Measurements from ENCODE around the gene ACACA. TPM values are rescaled to one million over a fixed set of nuclear protein-coding genes. Genes with fewer than 3 reads are reported as not detected.
A peak's percentile ranks its signal among the peaks of the same experiment; 100 is the strongest.
"Not testable (repeated sequence)": the region's sequence is repeated elsewhere in the genome, so short reads cannot be mapped to it uniquely, and the experiment has no call there.

The ACACA gene
- total RNA-seq, 1 experiment from 2014 or later: 84.2 TPM

DNA sequence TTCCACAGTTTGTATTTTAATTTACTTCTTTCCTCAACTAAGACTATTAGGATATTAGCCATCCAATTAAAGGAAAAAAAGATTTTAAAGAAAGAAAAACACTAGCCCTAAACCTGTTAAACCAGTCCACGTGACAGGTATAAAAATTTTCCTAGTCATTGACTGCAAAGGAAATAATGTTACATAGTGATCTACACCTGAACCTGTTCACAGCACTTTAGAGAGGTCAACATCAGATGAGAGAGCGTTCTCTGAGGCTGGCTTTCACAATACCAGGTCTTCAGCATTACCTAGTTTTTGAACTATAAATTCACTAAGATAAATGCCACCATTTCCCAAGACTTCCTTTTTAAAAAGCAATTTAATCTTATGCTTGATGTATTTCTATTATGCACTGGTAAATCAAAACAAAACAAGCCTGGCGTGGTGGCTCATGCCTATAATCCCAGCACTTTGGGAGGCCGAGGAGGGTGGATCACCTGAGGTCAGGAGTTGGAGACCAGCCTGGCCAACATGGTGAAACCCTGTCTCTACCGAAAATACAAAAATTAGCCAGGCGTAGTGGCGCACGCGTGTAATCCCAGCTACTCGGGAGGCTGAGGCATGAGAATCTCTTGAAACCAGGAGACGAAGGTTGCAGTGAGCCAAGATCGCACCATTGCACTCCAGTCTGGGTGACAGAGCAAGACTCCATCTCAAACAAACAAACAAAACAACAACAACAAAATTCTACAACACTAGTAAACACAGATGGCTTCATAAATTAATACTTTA lies 49.7 kb downstream of the ACACA start:
- Histone ChIP-seq H3K79me2 (ENCODE audit: low read length) (peaks cover 67% of the 10 kb centered on the region), H3K36me3 (ENCODE audit: insufficient read depth, low read length) (peaks cover 21% of the 10 kb centered on the region), H3K4me1 (ENCODE audit: low read length) (peaks cover 24% of the 10 kb centered on the region), H3K4me3 (ENCODE audit: low read length) (peak overlapping the region; percentile 78), H3K4me2 (ENCODE audit: low read depth, low read length, poor library complexity, severe bottlenecking) (peak overlapping the region; percentile 88), H3K9ac (ENCODE audit: low read length) (peak overlapping the region; percentile 98)
- not testable (repeated sequence) for DNase-seq; H2AFZ ChIP-seq (ENCODE audit: low read length); H3K27me3 ChIP-seq (ENCODE audit: low read length); H4K20me1 ChIP-seq (ENCODE audit: insufficient read depth, low read depth, low read length); H3K27ac ChIP-seq (ENCODE audit: low read length); H3K9me3 ChIP-seq (ENCODE audit: low read length); H3K9me2 ChIP-seq (replicated peaks; ENCODE audit: insufficient read depth, low read length)

DNA sequence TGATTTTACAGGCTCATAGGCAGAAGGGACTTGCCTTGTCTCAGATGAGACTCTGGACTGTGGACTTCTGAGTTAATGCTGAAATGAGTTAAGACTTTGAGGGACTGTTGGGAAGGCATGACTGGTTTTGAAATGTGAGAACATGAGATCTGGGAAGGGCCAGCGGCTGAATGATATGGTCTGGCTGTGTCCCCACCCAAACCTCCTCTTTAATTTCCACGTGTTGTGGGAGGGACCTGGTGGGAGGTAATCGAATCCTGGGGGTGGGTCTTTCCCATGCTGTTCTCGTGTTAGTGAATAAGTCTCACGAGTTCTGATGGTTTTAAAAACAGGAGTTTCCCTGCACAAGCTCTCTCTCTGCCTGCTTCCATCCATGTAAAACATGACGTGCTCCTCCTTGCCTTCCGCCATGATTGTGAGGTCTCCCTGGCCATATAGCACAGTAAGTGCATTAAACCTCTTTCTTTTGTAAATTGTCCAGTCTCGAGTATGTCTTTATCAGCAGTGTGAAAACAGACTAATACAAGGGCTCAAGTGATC lies 59.7 kb downstream of the ACACA start:
- Histone ChIP-seq H3K36me3 (ENCODE audit: insufficient read depth, low read length) (peaks cover 19% of the 10 kb centered on the region; the same call in 1 of the 2 replicates), H3K79me2 (ENCODE audit: low read length) (peaks cover 90% of the 10 kb centered on the region)
- not testable (repeated sequence) for H3K27ac ChIP-seq (ENCODE audit: low read length); H3K27me3 ChIP-seq (ENCODE audit: low read length); H2AFZ ChIP-seq (ENCODE audit: low read length); H4K20me1 ChIP-seq (ENCODE audit: insufficient read depth, low read depth, low read length); H3K9me2 ChIP-seq (replicated peaks; ENCODE audit: insufficient read depth, low read length); H3K4me2 ChIP-seq (ENCODE audit: low read depth, low read length, poor library complexity, severe bottlenecking); H3K9ac ChIP-seq (ENCODE audit: low read length); H3K9me3 ChIP-seq (ENCODE audit: low read length); H3K4me1 ChIP-seq (ENCODE audit: low read length); DNase-seq; H3K4me3 ChIP-seq (ENCODE audit: low read length)

DNA sequence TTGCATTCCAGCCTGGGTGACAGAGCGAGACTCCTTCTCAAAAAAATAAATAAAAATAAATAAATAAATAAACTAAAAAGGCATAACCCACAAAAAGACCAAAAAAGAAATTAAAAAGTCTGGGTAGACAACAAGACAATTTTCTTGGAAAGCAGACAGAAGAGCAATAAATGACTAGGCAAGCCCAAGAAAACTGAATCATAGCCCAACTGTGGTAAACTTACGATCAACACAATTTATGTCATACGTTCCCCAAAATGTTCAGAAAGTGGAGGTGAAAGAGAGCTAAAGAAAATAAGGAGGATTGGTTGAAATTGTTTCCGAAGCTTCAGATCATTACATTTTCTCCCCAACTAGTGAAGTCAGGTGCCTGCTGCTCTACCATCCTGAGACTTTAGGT lies 62.1 kb downstream of the ACACA start:
- Histone ChIP-seq H4K20me1 (ENCODE audit: insufficient read depth, low read depth, low read length) (peaks cover 8% of the 10 kb centered on the region; the same call in 1 of the 2 replicates), H3K4me1 (ENCODE audit: low read length) (no peaks in the 10 kb centered on the region), H3K4me3 (ENCODE audit: low read length) (no peak overlapping the region), H3K9me3 (ENCODE audit: low read length) (no peaks in the 10 kb centered on the region), H3K9me2 (replicated peaks; ENCODE audit: insufficient read depth, low read length) (no peaks in the 10 kb centered on the region), H3K79me2 (ENCODE audit: low read length) (peaks cover 90% of the 10 kb centered on the region), H3K4me2 (ENCODE audit: low read depth, low read length, poor library complexity, severe bottlenecking) (no peak overlapping the region), H2AFZ (ENCODE audit: low read length) (no peak overlapping the region), H3K27ac (ENCODE audit: low read length) (no peak overlapping the region), H3K27me3 (ENCODE audit: low read length) (no peaks in the 10 kb centered on the region), H3K36me3 (ENCODE audit: insufficient read depth, low read length) (peaks cover 22% of the 10 kb centered on the region), H3K9ac (ENCODE audit: low read length) (no peak overlapping the region)
- DNase-seq: no peak

DNA sequence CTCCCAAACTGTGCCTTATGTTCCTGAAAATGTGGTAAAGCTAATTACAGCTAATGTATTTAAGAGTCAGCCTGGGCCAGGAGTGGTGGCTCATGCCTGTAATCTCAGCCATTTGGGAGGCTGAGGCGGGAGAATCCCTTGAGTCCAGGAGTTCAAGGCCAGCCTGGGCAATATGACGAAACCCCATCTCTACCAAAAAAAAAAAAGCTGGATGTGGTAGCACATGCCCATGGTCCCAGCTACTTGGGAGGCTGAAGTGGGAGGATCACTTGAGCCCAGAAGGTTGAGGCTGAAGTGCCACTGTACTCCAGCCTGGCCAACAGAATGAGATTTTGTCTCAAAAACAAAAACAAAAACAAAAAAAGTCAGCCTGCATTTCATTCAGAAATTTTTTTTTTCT lies 64.0 kb downstream of the ACACA start:
- Histone ChIP-seq H3K27me3 (ENCODE audit: low read length) (no peaks in the 10 kb centered on the region), H3K36me3 (ENCODE audit: insufficient read depth, low read length) (peaks cover 22% of the 10 kb centered on the region), H3K9ac (ENCODE audit: low read length) (no peak overlapping the region), H3K4me3 (ENCODE audit: low read length) (no peak overlapping the region), H3K27ac (ENCODE audit: low read length) (no peak overlapping the region), H3K4me1 (ENCODE audit: low read length) (no peaks in the 10 kb centered on the region), H3K4me2 (ENCODE audit: low read depth, low read length, poor library complexity, severe bottlenecking) (no peak overlapping the region), H3K9me2 (replicated peaks; ENCODE audit: insufficient read depth, low read length) (no peaks in the 10 kb centered on the region), H4K20me1 (ENCODE audit: insufficient read depth, low read depth, low read length) (peaks cover 8% of the 10 kb centered on the region; the same call in 1 of the 2 replicates), H3K79me2 (ENCODE audit: low read length) (peaks cover 90% of the 10 kb centered on the region), H3K9me3 (ENCODE audit: low read length) (no peaks in the 10 kb centered on the region), H2AFZ (ENCODE audit: low read length) (no peak overlapping the region)
- no peak for DNase-seq

DNA sequence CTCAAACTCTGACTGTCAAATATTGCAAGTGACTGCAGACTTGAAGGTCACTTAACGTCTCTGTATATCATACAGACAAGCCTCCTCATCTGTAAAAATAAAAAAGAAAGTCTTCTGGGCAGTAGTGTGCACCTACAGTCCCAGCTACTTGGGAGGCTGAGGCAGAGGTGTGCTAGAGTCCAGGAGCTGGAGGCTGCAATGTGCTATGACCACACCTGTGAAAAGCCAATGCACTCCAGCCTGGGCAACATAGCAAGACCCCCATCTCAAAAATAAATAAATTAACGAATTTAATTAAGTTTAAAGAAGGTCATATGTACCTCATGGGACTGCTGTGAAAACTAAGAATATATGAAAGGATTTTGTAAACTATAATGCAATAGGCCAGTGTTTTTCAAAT lies 65.8 kb downstream of the ACACA start:
- Histone ChIP-seq H3K9me3 (ENCODE audit: low read length) (no peaks in the 10 kb centered on the region), H3K4me2 (ENCODE audit: low read depth, low read length, poor library complexity, severe bottlenecking) (no peak overlapping the region), H3K9ac (ENCODE audit: low read length) (no peak overlapping the region), H4K20me1 (ENCODE audit: insufficient read depth, low read depth, low read length) (peaks cover 3% of the 10 kb centered on the region; the same call in 1 of the 2 replicates), H3K27me3 (ENCODE audit: low read length) (no peaks in the 10 kb centered on the region), H3K9me2 (replicated peaks; ENCODE audit: insufficient read depth, low read length) (no peaks in the 10 kb centered on the region), H3K4me1 (ENCODE audit: low read length) (0 out of 2 replicates have a peak, but pooled peaks cover 3% of the 10 kb centered on the region), H3K36me3 (ENCODE audit: insufficient read depth, low read length) (peaks cover 30% of the 10 kb centered on the region), H3K4me3 (ENCODE audit: low read length) (no peak overlapping the region), H3K79me2 (ENCODE audit: low read length) (peaks cover 91% of the 10 kb centered on the region), H2AFZ (ENCODE audit: low read length) (no peak overlapping the region), H3K27ac (ENCODE audit: low read length) (no peak overlapping the region)
- no peak for DNase-seq

DNA sequence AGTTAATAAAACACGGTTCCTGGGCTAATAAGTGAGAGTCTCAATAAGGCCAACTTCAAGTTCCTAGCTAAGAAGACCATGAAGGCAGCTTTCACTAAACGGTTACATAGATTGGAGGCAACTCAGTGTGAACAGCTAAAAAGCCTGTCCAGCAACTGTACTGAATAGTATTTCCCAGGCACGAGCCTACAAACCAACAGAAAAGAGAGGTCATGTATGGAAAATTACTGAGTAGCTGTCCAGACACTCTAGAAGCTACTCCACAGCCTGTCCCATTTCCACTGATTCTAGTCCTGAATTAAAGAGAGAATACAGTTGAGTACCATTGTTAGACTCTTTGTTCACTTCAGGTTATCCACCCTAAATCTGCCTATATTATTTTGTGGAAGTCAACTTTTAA lies 67.3 kb downstream of the ACACA start:
- Histone ChIP-seq H3K4me1 (ENCODE audit: low read length) (peaks cover 13% of the 10 kb centered on the region), H2AFZ (ENCODE audit: low read length) (no peak overlapping the region), H3K9ac (ENCODE audit: low read length) (no peak overlapping the region), H3K9me3 (ENCODE audit: low read length) (no peaks in the 10 kb centered on the region), H3K27ac (ENCODE audit: low read length) (no peak overlapping the region), H3K9me2 (replicated peaks; ENCODE audit: insufficient read depth, low read length) (no peaks in the 10 kb centered on the region), H3K4me2 (ENCODE audit: low read depth, low read length, poor library complexity, severe bottlenecking) (no peak overlapping the region), H3K27me3 (ENCODE audit: low read length) (no peaks in the 10 kb centered on the region), H3K4me3 (ENCODE audit: low read length) (no peak overlapping the region), H3K79me2 (ENCODE audit: low read length) (peaks cover 92% of the 10 kb centered on the region), H3K36me3 (ENCODE audit: insufficient read depth, low read length) (peaks cover 19% of the 10 kb centered on the region; the same call in 1 of the 2 replicates), H4K20me1 (ENCODE audit: insufficient read depth, low read depth, low read length) (0 out of 2 replicates have a peak, but pooled peaks cover 3% of the 10 kb centered on the region)
- DNase-seq: no peak

DNA sequence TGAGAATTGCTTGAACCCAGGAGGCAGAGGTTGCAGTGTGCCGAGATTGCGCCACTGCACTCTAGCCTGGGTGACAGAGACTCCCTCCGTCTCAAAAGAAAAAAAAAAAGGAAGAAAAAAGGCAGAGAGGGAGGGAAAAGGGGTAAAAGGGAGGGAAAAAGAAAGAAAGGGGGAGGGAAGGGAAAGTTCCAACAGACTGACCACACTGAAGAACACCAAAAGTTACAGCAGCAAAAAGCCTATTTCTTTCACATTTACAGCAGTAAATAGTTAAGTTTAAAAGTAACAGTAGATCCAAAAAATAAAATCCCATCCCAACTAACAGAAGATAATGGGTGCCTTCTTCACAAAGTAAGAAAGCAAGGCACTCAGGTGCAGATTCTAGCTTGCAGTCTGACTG lies 67.8 kb downstream of the ACACA start:
- Histone ChIP-seq H3K4me3 (ENCODE audit: low read length) (no peak overlapping the region), H3K27ac (ENCODE audit: low read length) (no peak overlapping the region), H2AFZ (ENCODE audit: low read length) (no peak overlapping the region), H3K9me3 (ENCODE audit: low read length) (no peaks in the 10 kb centered on the region), H3K79me2 (ENCODE audit: low read length) (peaks cover 93% of the 10 kb centered on the region), H3K9ac (ENCODE audit: low read length) (no peak overlapping the region), H3K4me2 (ENCODE audit: low read depth, low read length, poor library complexity, severe bottlenecking) (no peak overlapping the region), H4K20me1 (ENCODE audit: insufficient read depth, low read depth, low read length) (0 out of 2 replicates have a peak, but pooled peaks cover 3% of the 10 kb centered on the region), H3K4me1 (ENCODE audit: low read length) (peaks cover 13% of the 10 kb centered on the region), H3K9me2 (replicated peaks; ENCODE audit: insufficient read depth, low read length) (no peaks in the 10 kb centered on the region), H3K27me3 (ENCODE audit: low read length) (no peaks in the 10 kb centered on the region), H3K36me3 (ENCODE audit: insufficient read depth, low read length) (peaks cover 19% of the 10 kb centered on the region; the same call in 1 of the 2 replicates)
- no peak for DNase-seq

DNA sequence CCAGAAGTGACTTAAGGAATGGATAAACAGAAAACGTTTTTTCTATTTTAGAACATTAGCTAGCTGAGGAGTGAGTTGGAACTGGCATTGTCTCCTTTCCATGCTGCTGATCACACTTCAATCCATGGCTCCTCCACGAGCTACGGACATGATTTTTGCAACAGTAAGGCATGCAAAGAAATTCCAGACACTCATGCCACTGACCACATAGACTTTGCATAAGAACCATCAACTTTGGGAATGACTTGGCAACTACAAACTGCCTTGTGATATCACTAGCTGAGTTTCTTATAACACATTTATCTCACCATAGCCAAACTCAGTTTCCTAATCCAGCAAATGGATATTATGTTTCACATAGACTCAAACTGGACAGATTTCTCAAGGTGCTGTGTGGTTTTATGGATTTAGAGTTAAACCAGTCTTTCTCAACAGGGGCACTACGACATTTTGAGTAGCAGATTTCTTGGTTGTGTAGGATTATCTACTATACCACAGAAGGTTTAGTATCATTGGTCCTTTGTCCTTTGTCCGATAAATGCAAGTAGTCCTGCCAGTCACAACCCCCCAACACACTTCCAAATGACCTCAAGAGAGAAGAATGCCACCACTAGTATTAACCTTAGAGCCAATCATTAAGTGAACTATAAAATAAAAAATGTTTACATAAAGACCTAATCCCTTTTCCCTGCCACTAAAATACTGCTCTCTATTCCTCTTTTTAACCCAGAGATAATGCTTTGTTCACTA lies 79.1 kb downstream of the ACACA start:
- no peak overlapping the region for H3K4me2 ChIP-seq (ENCODE audit: low read depth, low read length, poor library complexity, severe bottlenecking)
- no peak overlapping the region for H3K27ac ChIP-seq (ENCODE audit: low read length)
- no peak overlapping the region for H2AFZ ChIP-seq (ENCODE audit: low read length)
- no peak overlapping the region for H3K4me3 ChIP-seq (ENCODE audit: low read length)
- no peak overlapping the region for H3K9ac ChIP-seq (ENCODE audit: low read length)
- no peaks in the 10 kb centered on the region for H3K27me3 ChIP-seq (ENCODE audit: low read length)
- H3K36me3 ChIP-seq (ENCODE audit: insufficient read depth, low read length): peaks cover 40% of the 10 kb centered on the region
- no peak for DNase-seq
- H3K79me2 ChIP-seq (ENCODE audit: low read length): peaks cover 55% of the 10 kb centered on the region
- H3K9me2 ChIP-seq (replicated peaks; ENCODE audit: insufficient read depth, low read length): no peaks in the 10 kb centered on the region
- H3K4me1 ChIP-seq (ENCODE audit: low read length): no peaks in the 10 kb centered on the region
- no peaks in the 10 kb centered on the region; the same call in 1 of the 2 replicates for H4K20me1 ChIP-seq (ENCODE audit: insufficient read depth, low read depth, low read length)
- no peaks in the 10 kb centered on the region for H3K9me3 ChIP-seq (ENCODE audit: low read length)
